ENCODE measurements around the gene IRX3.

IRX3 gene

DNA sequence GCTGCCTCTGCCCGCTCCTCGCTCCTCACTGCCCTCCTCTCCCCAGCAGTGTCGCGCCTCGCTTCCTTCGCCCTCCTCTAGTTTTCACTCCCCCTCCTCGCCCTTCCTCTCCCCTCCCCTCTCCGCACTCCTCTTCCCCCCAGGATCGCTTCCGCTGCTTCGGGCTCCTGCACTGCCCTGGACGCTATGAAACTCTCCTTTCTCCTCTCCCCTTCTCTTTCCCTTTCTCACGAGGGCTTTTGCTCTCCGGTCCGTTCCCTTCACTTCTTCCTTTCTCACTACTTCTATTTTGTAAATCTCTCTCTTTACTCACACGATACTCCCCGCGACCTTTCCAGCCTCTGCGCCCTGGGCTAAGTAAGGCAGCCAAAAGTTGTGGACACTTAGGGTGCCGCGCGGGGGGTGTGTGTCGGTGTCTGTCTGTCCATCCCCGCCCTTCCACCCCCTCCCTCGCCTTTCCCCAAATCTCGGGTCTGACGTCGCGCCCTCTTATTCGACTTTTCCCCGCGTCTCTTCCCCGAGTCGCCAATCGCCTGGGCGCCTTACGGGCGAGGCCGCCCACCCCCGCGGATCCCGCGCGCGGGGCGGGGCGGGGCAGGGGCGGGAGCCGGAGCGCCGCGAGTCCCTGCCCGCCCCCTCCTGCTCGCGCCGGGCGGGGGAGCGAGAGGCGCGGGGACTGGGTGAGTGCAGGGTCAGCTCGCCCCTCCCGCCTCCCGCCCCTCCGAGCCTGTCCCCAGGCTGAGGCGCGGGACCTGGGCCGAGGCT is at the start of gene IRX3:
Gene IRX3, minus strand, starts transcription at position 422 of the 765 bp plus-strand sequence. CDS start 737 bp downstream, outside the sequence.
- no peak for DNase-seq (ENCODE audit: low read depth)

DNA sequence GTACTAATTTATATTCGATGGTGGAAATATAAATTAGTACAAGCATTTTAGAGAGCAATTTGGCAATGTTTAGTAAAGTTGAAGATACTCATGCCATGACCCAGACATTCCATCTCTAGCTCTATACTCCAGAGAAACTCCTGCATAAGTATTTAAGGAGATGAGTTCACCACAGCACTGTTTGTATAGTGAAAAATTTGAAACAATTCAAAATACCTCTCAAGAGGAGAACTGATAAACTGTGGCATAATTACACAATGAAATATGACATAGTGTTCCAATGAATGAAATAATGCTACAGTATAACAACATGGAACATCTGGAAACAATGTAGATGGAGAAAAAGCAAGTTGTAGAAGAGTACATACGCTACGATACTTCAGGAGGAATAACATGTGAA is 48.6 kb upstream of the IRX3 start:
- no peak for DNase-seq (ENCODE audit: low read depth)

DNA sequence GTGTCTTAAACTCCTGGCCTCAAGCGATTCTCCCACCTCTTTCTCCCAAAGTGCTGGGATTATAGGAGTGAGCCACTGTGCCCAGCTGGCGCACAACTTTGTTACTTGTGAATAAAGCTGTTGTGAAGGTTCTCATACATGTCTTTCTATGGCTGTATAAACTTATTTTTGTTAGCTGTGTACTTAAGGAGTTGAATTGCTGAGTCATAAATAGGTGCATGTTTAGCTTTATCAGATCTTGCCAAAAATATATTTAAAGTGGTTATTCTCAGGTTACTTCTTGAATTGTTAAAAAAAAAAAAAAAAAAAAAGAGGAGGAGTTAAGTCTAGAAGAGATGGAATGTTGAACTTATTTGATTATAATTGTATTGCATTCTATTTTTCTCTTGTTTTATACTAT is 47.6 kb upstream of the IRX3 start:
- no peak for DNase-seq (ENCODE audit: low read depth)

DNA sequence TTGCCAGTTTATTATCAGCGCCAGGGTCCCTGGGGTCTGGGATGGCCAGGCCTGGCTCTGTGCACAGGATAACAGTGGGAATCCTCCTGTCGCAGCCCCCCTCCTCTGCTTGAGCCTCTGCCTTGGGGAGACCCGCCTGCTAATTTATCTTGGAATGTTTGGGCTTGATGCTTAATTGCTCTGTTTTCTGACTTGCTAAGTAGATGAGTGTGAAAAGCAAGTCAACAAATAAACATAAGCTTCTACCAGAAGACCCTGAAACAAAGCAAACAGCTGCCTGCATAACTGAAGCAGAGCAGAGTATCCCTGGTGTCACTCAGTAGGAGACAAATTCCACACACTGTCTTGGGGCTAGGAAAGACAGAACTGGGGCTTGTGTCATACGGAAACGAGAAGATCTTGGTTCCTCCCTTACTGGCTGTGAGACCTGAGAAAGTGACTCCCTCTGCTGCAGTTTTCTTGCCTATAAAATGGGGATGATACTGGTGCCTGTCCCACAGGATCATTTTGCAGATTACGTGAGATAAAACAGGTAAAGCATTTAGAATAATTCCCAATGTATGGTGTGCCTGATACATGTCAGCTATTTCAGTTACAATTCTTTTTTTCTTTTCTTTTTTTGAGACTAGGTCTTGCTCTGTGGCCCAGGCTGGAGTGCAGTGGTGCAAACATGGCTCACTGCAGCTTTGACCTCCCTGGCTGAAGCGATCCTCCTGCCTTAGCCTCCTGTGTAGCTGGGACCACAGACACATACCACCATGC is 44.8 kb upstream of the IRX3 start:
- DNase-seq (ENCODE audit: low read depth), result no peak

DNA sequence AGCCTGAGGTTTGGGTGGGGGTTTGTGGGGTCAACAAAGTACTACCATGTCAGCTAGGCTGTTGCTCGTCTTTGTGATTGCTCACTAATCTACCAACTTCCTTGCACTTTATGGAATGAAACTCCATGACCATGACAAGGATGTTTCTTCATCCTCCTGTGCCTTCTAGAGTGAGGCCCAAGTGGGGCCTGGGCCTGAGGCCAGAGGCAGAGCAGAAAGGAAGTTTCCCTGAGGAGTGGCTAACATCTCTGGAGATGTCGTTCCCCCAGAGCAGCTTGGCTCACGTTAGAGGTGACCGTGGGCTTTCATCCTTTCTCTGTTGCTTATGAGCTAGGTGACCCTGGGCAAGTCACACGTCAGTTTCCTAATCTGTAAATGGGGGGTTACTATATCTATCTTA is 41.0 kb upstream of the IRX3 start:
- no peak for DNase-seq (ENCODE audit: low read depth)

DNA sequence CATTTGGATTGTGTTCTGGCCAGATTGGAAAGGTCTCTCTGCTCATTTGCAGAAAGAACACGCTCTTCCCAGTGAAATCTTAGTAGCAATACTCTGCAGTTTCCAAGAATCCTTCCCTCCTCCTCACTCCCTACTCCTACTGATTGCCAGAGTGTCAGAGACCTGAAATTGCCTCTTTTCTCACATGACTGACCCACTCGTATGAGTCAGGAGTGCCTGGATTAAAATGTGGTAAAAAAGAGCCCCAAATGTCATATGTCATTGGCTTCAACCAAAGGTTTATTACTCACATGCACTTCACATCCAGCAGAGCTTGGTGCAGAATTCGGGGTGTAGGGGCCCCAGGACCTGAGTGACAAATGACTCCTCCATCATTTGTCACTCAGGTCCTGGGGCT is 39.7 kb upstream of the IRX3 start:
- DNase-seq (ENCODE audit: low read depth), result no peak

DNA sequence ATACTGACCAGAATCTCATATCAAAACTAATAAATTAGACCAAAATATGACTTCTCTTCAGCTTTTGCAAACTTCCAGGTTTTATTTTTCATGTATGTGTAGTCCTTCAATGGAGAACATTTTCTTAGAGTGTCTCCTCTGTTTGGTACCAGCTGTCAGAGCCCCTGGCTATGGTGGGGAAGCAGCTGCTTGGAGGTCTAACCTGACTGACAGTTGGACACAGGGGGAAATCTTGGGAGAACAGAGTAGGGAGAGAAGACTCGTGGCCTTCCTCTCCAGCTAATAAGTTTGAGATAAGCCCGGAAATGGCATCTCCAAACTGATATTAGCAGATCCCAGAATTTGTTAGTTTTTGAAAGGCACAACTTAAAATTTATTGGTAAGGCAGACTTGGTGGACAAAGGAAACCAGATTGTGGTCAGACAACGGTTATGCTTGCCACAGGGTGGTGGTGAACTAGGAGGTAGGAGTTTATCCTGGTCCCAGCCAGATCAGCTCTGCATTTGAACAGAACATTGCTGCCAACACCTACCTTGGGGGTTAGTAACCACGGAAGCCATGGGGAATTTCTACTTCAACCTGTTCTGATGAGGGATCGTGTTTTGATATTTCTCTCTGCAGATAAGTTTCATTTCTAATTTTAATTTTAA is 39.2 kb upstream of the IRX3 start:
- DNase-seq (ENCODE audit: low read depth), result no peak

DNA sequence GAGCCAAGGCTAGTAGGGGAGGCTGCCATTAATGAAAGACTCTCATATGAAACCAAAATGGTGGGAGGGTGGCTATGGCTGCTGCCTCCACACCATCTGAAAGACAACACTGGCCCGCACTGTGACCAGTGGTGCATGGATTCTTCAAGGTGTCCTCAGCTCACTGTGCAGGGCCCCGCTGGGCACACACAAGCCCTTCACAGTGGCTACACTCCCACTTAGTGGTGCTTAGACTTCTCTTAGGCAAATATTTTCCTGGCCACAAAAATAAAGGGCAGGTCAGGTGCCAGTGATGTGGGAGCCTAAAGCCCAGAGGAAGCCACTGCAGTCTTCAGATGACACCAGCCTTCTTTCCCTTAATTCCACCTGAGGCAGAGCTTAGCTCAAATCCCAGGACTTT is 38.1 kb upstream of the IRX3 start:
- DNase-seq (ENCODE audit: low read depth), result no peak

DNA sequence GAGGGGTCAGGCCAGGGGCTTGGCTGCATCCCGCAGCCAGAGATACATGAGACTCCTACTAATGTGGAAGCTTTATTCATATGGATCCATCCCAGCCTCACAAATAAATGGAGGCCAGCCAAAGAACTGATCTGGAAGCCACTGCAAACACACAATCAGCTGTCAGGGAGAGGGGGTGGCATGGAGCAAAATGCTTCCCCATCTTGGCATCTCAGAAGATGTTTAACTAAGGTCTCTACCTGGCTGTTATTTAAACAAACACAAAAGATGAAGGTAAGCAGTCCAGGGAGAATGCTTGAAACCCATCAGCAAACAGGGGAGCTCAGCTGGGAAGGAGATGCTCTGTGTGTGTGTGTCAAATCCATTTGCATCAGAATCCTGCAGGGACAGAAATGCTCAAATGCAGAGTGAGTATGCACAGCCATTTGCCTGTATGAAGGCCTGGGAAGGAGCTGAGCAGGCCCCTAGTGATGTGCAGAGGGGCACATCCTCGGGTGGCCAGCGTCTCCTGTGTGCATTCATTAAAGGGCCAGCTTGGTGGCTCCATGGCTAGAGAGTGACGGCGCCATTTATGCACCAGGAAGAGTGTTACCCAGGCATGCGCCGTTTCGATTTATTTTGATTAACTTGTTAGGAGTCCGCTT is 34.2 kb upstream of the IRX3 start:
- no peak for DNase-seq (ENCODE audit: low read depth)

DNA sequence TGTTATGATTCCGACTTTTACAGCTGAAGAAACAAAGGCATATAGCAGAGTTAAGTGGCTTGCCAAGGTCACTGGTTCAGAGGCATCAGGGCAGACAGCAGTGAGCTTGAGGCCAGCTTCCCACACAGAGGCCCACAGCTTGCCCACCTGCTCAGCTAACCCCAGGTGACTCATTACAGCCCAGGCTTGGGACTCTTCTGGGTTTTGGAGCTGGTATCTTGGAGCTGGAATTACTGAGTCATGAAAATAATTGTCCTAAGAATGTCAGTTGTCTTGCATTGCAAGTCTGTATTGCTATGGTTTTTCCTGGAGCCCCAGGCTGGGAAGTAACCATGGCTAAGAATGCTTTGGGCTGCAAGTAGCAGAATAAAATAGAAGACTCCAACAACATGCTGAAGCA is 32.4 kb upstream of the IRX3 start:
- DNase-seq (ENCODE audit: low read depth), result no peak

DNA sequence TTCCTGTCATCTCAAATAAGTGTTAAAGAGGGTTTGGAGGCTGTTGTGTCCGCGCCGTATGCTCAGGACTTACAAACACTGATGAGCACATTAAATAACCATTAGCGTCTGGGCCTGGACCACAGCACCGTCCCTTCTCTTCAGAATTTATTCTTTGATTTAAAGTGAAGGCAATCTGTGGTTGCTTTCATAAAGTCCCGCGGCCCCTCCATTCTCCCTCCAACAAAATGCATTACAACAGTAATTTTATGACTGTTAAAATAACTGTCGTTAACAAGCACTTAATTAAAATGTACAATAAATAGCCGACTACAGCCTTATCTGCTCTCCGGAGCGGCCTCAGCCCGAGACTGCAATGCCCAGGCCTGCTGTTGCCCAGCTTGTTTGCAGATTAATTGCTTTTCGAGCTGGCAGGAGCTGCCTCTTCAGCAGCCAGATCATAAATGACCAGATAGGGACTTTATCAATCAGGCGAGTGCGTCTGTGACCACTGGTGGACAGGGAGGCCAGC is 30.6 kb upstream of the IRX3 start:
- no peak for DNase-seq (ENCODE audit: low read depth)

DNA sequence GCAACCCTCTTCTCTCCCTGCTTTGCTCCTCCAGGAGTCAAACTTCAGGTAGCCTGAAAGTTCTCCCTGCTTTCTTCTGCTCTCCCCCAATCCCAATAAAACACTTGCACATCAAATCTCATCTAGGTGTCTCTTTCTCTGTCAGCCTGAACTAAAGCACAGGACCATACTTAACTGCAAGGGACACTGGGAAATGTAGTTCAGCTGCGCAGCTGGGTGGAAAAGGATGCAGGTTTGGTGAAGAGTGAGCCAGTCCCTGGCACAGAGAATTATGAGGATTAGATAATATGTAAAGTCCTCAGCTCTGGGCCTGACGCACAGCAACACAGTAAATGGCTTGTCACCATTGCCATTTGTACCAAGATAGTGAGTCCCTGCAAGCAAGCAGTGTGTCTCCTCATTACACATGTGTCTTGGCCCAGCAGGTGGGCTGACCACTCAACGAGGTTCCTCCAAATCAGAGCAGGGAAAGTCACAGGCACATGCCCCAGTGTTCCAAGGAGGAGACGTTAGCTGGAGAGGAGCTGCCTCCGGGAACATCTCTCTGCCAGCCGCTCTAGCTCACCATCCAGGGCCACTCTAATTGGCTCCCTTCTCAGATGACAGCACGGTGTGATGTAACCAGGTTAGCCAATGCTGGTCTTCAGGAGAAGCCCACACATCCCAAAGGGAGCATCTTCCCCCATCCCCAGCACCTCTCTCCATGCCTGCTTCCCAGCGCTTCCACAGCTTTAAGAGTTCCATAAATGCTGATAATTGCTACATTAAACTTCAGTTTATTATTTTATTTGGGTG is 29.7 kb upstream of the IRX3 start:
- no peak for DNase-seq (ENCODE audit: low read depth)

DNA sequence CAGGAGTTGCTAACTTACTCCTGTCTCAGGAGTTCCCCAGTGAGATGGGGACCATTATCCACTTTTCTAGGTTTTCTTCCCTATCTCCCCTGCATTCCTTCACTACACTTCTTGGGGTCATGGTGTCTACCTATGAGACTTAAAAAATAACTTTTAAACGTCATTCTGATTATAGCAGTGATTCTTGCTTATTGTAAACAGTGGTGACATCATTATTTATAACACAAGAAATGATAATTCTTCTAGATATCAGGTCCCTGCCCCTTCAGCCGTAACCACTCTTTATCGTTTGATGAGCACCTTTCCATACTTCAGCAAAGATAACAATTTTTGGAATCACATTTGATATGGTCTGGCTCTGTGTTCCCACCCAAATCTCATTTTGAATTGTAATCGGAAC is 27.2 kb upstream of the IRX3 start:
- no peak for DNase-seq (ENCODE audit: low read depth)

DNA sequence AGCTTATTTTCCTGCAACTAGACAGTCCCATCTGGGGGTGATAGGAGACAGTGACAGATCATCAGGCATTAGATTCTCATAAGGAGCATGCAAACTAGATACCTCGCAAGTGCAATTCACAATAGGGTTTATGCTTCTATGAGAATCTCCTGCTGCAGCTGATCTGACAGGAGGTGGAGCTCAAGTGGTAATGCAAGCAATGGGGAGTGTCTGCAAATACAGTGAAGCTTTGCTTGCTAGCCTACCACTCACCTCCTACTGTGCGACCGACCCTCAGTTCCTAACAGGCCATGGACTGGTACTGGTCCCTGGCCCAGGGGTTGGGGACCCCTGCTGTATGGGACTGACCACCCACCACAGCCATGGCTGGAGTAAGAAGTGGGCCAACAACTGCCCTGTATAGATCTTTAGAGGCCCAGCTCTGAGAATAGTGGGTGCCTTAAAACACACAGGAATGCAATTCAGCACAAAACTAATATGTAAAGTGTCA is 26.0 kb upstream of the IRX3 start:
- DNase-seq (ENCODE audit: low read depth), result no peak

DNA sequence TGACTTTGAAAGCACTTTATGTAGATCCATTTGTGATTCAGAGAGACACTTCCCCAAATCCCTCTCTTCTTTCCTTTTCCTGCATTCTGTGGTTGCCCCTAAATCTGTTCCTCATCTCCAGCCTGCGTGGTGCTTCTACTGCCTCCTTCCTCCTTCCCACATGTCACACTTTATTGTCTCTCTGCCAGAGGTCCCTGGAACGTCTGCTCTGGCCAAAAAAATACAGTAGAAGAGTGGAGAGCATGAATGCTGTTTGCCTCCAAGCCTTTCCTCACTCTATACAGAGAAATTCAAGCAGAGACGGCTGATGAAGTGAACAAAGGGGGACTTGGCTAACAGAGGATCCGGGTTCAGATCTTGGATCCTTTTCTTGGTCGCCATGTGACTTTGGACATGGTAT is 22.8 kb upstream of the IRX3 start:
- no peak for DNase-seq (ENCODE audit: low read depth)

DNA sequence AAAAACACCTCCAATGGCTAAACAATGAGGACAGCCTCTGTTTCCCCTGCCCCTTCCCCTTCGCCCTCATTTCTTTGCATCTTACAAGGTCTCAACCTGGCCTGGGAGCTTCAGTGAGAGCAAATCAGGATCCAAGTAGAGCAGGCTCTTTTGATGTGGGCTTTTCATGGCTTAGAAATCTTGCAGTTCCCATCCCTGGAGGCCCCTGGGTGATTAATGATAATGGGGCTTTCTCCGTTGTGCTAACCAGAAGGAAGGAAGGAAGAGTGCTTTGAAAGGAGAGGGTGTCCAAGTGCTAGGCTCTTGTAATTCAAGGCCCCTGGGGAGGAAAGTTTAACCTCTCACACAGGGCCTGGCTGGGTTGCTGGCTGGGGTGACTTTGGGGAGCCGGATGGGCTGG is 18.5 kb upstream of the IRX3 start:
- no peak for DNase-seq (ENCODE audit: low read depth)

DNA sequence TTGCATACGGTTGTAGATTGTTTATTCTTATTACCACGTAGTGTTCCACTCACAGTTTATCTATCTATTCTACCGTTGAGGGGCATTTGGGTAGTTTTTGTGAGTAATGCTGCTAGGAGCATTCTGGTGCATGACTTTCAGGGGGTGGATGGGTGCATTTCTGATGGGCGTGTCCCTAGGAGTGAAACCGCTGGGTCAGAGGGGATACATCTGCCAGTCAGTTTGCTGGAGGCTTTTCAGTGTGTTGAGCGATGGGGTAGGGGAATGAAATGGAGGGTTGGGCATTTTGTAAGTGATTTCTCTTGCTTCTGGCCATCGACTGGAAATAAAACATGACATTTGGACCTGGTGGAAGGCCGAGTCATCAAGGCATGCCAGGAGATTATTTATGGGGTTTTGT is 17.0 kb upstream of the IRX3 start:
- no peak for DNase-seq (ENCODE audit: low read depth)

DNA sequence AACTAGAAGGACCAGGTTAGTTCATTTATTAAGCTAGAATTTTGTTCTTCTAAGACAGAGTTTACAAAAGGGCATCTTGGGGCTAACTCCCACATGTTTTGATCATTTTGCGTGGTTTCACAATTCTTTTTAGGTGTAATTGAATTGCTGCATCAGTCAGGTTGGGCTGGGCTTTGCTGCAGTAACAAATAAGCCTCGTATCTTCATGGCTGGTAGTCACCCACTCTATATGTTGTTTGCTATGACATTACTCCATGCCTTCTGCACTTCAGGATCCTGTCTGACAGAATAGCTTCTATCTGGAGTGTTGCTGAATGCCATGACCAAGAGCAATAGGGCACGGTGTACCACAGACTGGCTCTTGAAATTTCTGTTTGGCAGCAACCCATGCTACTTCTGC is 10.6 kb upstream of the IRX3 start:
- no peak for DNase-seq (ENCODE audit: low read depth)

DNA sequence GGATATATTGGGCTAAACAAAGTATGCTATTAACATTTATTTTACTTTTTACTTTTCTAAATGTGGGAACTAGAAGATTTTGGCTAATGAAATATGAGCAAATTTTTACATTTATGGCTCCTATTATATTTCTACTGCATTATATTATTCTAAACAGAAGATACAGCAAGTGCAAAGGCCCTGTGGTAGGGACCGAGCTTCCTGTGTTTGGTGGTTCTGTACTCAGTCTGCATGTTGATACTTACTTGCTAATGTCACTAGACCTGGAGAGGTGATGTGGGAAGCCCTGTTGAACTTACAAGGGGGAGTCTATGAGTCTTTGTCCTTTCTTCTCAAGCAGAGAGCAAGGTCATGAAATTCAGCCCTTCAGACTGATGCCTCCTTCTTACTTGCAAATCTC is 10.0 kb upstream of the IRX3 start:
- no peak for DNase-seq (ENCODE audit: low read depth)

DNA sequence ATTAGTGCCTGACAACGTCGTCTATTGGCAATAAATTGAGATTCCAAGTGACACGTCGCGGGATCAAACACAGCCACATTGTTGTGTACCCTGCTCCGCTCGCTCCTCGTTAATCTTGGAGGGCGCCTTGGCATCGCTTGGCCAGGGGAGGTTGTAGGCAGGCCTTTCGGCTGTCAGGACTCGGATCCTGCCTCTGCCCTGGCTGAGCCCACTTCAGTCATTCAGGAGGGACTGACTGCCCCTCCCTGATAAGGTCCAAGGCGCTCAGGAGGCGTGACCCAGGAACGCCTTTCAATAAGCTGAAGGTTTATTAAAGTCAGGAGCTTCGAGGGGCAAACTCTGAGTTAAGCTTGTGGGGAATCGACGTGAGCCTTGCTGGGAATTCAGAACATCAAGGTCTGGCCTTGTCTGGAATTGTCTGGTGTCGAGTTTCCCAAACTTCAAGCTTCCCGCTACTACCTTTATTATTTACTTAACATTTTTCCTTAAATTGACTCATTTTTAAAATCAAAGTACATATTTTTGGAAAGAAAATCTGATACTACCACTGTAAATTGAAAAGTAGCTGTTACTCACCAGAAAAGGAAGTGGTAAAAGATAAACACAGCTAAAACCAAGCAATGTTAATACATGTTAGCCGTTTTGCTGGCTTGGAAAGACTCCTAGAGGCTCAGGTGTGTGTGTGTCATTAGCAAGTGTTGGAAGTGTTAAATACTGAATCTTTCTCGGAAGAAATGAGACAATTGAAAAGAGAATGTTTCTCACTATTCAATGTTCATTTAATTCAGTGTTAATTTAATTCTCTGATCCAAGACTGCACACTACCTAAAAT is 5.3 kb upstream of the IRX3 start:
- no peak for DNase-seq (ENCODE audit: low read depth)
